ENCODE results near the gene ACR.

The ACR gene

GRCh38 chr22:50716290-50717024, 21.5 kb upstream of the ACR start:
- Histone ChIP-seq H3K4me1 (ENCODE audit: control insufficient read depth in 1 of 2, insufficient read depth in 1 of 2, low read depth in 1 of 2, low read length in 1 of 2) (no peaks in the 10 kb centered on the region), H3K36me3 (no peaks in the 10 kb centered on the region), H3K4me3 (ENCODE audit: low read depth in 1 of 2, low read length in 1 of 2) (no peak overlapping the region), H3K27me3 (no peaks in the 10 kb centered on the region), H3K27ac (no peak overlapping the region), H3K9me3 (no peaks in the 10 kb centered on the region)
- TF ChIP-seq, protein P1, sequence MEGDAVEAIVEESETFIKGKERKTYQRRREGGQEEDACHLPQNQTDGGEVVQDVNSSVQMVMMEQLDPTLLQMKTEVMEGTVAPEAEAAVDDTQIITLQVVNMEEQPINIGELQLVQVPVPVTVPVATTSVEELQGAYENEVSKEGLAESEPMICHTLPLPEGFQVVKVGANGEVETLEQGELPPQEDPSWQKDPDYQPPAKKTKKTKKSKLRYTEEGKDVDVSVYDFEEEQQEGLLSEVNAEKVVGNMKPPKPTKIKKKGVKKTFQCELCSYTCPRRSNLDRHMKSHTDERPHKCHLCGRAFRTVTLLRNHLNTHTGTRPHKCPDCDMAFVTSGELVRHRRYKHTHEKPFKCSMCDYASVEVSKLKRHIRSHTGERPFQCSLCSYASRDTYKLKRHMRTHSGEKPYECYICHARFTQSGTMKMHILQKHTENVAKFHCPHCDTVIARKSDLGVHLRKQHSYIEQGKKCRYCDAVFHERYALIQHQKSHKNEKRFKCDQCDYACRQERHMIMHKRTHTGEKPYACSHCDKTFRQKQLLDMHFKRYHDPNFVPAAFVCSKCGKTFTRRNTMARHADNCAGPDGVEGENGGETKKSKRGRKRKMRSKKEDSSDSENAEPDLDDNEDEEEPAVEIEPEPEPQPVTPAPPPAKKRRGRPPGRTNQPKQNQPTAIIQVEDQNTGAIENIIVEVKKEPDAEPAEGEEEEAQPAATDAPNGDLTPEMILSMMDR (IDR thresholded peaks at IDR 0.05), result no peak

DNA sequence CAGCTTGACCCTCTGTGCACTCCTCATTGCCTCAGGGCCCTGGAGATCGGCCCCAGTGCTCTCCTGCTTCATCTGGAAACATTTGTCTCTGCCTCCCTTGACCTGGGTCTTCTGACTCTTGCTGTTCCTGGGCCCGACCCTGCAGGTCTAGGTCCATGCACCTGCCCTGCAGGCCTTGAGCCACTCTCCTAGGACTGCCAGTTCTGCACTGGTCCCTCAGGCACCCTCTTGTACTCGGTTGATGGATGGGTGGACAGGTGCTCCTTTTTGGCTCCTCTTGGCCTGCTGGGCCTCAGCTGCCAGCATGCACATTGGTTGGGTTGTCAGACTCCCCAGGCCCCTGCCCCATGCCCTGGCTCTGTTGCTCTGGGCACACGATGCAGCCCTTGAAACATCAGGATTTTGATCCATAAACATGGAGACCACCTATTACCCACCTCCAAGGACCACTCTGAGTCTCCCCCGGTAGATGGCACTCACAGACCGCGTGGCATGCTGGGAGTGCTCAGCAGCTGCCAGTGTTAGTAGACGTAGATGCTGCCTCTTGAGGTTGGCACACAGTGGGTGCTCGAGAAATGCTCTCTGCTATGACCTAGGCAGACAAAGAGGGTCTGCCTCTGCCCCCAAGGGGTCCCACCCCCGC, 20.2 kb upstream of the ACR start:
- H3K36me3 ChIP-seq, result no peaks in the 10 kb centered on the region

GRCh38 chr22:50718352-50718709, 19.7 kb upstream of the ACR start:
- no peaks in the 10 kb centered on the region for H3K36me3 ChIP-seq

More for the DNA sequence above, 20.2 kb upstream of the ACR start:
- TF ChIP-seq, protein P1 (IDR thresholded peaks at IDR 0.05), result no peak
- no peaks in the 10 kb centered on the region for H3K9me3 ChIP-seq
- H3K4me3 ChIP-seq (ENCODE audit: low read depth in 1 of 2, low read length in 1 of 2), result no peak overlapping the region
- H3K27ac ChIP-seq, result no peak overlapping the region
- H3K27me3 ChIP-seq, result no peaks in the 10 kb centered on the region
- H3K4me1 ChIP-seq (ENCODE audit: control insufficient read depth in 1 of 2, insufficient read depth in 1 of 2, low read depth in 1 of 2, low read length in 1 of 2), result no peaks in the 10 kb centered on the region

GRCh38 chr22:50719814-50720300, 18.1 kb upstream of the ACR start:
- H3K4me1 ChIP-seq (ENCODE audit: control insufficient read depth in 1 of 2, insufficient read depth in 1 of 2, low read depth in 1 of 2, low read length in 1 of 2), result no peaks in the 10 kb centered on the region
- H3K9me3 ChIP-seq, result no peaks in the 10 kb centered on the region
- TF ChIP-seq, protein P1 (IDR thresholded peaks at IDR 0.05), result no peak
- H3K27me3 ChIP-seq, result no peaks in the 10 kb centered on the region
- H3K36me3 ChIP-seq, result no peaks in the 10 kb centered on the region
- no peak overlapping the region for H3K4me3 ChIP-seq (ENCODE audit: low read depth in 1 of 2, low read length in 1 of 2)
- H3K27ac ChIP-seq, result no peak overlapping the region

More at GRCh38 chr22:50718352-50718709, 19.7 kb upstream of the ACR start:
- Histone ChIP-seq H3K27ac (no peak overlapping the region), H3K4me1 (ENCODE audit: control insufficient read depth in 1 of 2, insufficient read depth in 1 of 2, low read depth in 1 of 2, low read length in 1 of 2) (no peaks in the 10 kb centered on the region), H3K27me3 (no peaks in the 10 kb centered on the region), H3K4me3 (ENCODE audit: low read depth in 1 of 2, low read length in 1 of 2) (no peak overlapping the region), H3K9me3 (no peaks in the 10 kb centered on the region)
- TF ChIP-seq, protein P1 (IDR thresholded peaks at IDR 0.05), result no peak

DNA sequence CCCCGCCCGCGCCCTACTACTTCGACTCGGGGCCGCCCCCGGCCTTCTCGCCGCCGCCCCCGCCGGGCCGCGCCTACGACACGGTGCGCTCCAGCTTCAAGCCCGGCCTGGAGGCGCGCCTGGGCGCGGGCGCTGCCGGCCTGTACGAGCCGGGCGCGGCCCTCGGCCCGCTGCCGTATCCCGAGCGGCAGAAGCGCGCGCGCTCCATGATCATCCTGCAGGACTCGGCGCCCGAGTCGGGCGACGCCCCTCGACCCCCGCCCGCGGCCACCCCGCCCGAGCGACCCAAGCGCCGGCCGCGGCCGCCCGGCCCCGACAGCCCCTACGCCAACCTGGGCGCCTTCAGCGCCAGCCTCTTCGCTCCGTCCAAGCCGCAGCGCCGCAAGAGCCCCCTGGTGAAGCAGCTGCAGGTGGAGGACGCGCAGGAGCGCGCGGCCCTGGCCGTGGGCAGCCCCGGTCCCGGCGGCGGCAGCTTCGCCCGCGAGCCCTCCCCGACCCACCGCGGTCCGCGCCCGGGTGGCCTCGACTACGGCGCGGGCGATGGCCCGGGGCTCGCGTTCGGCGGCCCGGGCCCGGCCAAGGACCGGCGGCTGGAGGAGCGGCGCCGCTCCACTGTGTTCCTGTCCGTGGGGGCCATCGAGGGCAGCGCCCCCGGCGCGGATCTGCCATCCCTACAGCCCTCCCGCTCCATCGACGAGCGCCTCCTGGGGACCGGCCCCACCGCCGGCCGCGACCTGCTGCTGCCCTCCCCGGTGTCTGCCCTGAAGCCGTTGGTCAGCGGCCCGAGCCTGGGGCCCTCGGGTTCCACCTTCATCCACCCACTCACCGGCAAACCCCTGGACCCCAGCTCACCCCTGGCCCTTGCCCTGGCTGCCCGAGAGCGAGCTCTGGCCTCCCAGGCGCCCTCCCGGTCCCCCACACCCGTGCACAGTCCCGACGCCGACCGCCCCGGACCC, 17.4 kb upstream of the ACR start:
- Histone ChIP-seq H3K9me3 (no peaks in the 10 kb centered on the region), H3K27me3 (no peaks in the 10 kb centered on the region), H3K4me1 (ENCODE audit: control insufficient read depth in 1 of 2, insufficient read depth in 1 of 2, low read depth in 1 of 2, low read length in 1 of 2) (no peaks in the 10 kb centered on the region), H3K36me3 (no peaks in the 10 kb centered on the region), H3K4me3 (ENCODE audit: low read depth in 1 of 2, low read length in 1 of 2) (no peak overlapping the region), H3K27ac (no peak overlapping the region)
- TF ChIP-seq, protein P1 (IDR thresholded peaks at IDR 0.05), result no peak

Data from neutrophil (primary cell).